ENCODE data around the gene PER1.

The PER1 gene

DNA sequence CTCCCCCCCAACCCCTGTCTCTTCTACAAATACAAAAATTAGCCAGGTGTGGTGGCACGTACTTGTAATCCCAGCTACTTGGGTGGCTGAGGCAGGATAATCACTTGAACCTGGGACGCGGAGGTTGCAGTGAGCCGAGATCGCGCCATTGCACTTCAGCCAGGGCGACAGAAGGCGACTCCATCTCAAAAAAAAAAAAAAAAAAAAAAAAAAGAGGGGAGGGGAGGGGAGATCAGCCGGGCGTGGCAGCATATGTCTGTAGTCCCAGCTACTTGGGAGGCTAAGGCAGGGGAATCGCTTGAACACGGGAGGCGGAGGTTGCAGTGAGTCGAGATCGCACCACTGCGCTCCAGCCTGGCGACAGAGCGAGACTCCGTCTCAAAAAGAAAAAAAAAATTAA, 18.0 kb upstream of the PER1 start:
- peak; percentile 83 for DNase-seq

DNA sequence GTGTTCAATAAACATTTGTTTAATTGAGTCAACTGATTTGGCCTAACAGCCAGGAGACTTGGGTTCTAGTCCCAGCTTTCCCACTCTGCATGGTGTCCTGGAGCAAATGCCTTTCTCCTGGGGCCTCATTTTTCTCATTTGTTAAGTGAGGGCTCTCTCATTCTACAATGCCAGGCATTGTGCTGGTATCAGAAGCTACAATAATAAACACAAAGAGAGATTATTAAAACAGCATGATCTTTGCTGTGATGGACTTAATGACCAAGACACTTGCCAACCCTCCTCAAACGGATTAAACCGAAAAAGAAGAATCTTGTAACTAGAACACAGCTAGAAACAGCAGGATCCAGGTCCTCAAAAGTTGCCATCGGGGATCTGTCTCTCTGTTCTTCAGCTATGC, 15.3 kb upstream of the PER1 start:
- no peak for DNase-seq

DNA sequence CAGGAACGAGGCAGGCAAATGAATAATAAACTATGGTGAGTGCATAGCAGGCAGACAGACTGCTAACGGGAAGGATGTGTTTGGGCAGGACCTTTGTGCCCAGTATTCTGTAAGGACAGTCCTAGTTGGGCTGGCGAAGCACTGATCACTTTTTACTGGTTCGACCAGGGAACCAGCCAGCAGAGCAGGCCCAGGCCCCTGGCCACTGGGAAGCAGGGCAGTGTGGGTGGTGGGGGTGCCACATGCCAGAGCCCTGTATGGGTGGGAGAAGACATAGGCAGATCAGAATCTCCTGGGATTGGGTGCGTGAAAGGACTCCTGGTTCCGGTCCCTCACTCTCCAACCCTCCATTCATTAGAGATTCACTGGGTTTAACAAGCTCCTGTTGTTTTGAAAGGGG, 14.5 kb upstream of the PER1 start:
- DNase-seq: no peak

DNA sequence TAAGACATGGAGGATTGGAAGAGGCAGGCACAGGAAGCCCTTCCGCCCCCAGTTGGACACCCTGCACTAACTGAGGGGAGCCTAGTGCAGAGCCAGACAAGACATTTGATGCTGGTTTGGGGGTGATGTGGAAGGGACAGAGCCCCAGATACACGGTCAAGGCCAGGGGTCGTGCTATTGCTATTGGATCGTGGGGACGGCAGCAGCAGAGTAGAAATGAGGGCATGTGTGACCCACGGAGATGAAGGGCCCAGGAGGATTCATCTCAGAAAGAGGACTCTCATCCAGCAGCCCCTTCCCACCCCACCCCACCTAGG, 12.6 kb upstream of the PER1 start:
- DNase-seq: no peak

DNA sequence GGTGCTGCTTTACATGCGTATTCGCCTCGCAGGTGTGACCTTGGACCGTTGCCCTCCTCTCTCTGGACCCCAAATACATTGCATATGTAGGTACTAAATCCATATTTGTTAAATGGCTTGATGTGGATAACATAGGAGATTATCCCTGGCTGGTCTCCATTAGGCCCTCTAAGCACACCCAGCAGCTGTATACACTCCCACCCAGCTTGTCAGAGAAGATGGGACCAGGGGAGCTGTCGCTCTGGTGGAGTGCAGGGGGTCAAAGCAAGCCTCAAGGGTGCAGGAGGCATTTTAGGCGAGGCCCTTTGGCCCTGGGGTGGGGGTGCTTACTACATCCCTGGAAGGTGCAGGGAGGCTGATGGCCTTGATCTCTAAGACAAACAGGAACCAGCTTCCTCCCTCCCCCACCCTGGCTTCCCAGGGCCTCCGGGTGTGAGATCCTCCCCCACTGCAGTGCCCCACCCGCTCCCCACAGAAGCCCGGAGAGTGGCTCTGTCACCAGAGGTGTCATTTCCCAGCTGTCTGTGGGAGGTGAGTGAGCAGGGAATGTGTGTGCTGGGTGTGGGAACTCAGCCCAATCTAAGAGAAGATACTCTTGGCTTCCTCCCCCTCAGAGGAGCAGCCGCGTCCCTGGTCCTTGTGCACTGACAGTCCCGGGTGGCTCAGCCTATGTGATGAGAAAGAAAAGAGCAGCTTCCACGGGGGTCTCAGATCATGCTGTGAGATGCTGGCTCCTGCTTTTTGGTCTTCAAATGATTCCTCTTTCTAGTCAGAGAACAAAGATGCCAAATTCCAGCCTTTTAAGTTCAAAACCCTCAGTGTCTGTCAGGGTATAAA, 12.0 kb upstream of the PER1 start:
- DNase-seq: no peak

DNA sequence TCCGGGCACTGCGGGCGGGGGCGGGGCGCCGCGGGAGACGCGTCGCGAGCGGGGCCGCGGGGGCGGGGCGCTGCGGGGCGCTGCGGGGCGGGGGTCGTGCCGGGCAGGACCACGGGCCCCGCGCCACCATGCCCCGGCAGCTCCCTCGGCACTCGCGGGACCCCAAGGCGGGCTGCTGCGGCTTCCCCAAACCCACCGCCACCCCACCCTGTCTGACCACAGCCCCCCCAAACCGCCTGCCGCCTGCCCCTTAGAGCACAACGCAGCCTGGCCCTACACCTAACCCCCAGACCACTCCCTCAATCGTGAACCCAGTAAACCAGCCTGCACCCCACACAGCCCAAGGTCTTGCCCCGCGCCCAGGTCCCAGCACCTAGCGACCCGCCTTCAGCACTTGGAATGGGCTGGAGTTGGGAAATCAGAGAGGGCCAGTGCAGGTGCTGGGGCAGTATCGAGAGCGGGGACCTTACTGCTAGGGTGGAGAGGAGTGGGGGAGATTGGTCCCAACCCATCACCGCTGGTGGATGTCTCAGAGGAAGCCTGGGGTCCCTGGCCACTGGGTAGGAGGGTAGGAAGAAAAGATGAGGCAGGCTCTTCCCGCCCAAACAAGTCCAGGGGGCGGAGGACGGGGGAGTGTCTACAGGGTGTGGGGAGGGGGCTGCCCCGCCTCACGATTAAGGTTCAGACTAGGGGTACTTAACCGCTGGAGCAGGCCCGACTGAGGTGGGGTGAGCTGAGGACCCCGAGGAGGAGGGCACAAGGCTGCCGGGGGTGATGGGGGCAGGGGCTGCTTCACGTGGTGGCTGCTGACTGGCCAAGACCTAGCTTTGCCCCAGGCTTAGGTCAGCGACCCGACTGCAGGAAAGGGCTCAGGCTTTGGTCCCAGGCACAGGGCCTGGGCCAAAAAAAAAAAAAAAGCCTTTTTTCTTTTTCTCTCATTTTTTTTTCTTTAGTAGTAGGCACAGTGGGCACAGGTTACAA, 11.1 kb upstream of the PER1 start:
- DNase-seq: no peak

DNA sequence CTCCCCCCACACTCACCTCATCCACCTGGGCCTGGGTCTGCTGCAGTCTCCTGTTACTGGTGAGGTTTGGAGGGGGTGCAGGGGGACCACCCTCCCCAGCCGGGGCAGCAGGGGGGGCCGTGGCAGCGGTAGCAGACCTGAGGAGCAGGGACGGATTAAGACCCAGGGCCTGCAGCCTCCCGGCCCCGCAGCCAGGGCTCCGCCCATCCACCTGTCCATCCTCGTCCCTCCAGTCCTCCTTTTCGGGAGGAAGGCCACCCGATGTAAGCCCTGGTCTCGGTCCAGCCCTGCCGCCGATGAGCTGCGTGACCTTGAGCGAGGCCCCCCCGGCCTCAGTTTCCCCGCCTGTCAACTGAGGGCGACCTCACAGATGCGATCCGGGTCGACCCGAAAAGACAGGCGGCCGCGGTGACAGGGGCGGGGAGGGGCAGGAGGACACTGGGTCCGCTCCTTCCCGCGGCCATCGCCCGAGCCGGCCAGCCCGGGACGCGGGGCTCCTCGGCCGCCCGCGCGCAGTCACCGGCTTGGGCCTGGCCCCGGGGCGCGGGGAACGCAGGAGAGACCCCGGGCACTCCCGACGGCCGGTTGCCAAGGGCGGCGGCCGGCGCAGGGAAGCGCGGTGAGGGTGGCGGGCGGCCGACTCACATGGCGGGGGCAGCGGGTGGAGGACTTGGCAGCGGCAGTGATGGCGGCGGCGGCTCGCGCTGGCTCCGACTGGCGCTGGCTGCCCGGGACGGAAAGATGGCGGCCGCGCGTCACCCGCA, 10.2 kb upstream of the PER1 start, which contains the start of gene VAMP2:
Gene VAMP2 (minus strand): TSS at position 716 of the 764 bp plus-strand sequence. CDS start 69 bp downstream, at position 647.
- DNase-seq: peak; percentile 61

DNA sequence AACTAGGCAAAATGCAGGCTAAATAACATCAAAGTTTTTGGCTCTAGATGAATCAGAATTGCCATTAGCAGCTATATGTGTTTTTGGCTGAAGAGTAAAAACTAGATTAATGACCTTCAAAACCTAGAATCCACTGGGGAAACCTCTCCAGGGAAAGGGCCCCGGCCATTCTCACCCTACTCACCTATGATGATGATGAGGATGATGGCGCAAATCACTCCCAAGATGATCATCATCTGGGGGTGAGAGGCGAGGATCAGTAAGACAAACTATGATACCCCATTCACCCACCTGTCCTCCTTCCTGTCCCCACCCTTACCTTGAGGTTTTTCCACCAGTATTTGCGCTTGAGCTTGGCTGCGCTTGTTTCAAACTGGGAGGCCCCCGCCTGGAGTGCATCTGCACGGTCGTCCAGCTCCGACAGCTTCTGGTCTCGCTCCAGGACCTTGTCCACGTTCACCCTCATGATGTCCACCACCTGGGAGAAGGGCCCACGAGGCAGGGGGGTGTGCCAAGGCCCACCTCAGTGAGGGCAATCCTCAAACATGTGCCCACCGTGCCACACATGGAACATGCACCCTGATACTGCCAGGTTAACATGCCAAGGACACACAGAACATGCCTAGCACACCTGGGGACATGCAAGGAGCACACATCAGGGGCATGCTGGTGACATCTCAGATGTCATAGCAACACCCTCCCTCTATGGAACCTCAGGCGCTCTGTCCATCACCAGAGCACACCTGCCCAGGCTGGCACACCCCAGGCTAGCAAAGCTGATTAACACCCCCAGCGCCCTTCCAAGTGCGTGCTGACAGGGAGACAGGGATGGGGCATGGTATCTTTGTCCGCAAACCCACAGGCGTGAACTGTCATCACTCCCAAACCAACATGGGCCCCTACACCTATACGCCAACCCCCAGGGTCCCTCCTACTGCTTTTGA, 9.4 kb upstream of the PER1 start:
- no peak for DNase-seq

DNA sequence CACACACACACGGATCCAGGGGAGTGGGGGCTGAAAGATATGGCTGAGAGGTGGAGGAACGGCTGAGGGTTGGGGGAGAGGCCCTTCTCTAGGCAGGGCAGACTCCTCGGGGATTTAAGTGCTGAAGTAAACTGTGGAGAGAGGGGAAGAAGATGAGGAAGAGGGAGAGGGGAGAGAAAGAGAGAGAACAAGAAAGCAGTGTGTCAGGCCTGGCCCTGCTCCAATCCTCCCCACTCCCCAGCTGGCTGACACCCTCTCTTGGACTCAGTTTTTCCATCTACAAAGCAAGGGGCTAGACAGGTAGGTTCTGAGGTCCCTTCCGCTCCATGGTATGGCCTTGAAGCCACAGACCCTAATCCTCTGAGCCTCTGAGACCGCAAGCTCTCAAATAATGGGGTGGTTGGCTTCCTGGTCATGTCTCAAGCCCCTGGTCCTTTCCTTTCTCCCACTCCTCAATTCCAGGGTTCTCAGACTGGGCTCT, 8.6 kb upstream of the PER1 start:
- no peak for DNase-seq

DNA sequence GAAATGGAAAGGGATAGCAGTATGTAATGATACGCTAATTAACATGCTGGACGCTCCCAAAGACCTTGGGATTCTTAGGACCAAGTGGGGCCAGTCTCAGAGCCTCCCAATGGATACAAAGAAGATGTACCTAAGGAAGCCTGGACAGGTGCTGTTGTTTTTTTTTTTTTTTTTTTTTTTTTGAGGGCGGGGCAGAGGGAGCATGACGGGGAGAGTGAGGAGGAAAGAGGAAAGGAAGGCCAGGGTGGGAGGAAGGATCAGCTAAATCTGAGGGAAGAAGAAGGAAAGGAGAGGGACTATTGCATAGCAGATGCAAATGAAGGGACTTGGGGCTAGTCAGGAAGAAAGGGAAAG, 8.0 kb upstream of the PER1 start:
- DNase-seq: no peak

DNA sequence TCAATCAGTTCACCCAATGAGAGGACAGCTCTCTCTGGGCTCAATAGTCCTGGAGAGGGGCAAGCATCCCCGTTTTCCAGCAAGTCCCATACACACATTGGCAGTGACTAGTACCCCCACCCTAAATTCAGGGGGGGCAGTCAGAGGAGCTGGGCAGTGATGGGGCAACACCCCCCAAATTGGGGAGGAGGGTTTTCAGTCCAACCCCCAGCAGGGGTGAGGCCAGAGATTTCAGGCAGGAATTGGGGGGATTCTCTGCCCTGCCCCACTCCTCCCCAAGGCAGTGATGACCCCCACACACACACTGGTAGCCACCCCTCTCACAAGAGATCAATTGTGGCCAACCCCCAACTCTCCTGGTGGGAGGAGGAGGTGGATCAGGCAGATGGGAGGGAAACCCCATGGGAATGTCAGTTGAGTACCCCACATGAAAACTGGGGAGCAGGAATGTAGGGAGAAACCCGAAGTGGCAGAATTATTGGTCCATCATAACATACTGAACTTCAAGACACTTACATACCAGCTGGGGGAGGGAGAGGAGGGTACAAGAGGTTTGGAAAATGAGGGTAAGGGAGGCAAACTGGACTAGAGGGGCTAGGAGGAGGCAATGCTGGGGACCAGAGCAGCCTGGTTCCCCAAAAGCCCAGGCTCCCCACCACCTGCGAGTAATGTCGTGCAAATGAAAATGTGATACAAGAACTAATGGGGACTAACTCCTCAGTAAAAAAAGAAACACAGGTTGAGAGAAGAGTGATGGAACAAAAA, 7.4 kb upstream of the PER1 start:
- DNase-seq: no peak

DNA sequence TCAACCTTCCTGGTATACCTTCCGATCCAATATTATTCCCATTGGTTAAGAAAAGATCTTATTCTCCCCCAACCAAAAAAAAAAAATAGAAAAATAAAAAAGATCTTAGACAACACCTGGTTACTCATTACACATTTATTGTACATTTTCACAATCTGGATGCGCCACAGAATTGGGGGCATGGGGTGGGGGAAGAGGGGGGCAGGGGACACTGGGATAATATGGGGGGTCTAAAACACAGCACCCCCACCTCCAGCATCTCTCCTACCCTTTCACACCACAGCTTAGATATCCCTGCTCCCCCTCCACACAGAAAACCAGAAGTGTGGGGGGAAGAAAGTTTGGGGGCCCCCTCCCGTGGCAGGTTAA, 6.8 kb upstream of the PER1 start:
- DNase-seq: no peak

DNA sequence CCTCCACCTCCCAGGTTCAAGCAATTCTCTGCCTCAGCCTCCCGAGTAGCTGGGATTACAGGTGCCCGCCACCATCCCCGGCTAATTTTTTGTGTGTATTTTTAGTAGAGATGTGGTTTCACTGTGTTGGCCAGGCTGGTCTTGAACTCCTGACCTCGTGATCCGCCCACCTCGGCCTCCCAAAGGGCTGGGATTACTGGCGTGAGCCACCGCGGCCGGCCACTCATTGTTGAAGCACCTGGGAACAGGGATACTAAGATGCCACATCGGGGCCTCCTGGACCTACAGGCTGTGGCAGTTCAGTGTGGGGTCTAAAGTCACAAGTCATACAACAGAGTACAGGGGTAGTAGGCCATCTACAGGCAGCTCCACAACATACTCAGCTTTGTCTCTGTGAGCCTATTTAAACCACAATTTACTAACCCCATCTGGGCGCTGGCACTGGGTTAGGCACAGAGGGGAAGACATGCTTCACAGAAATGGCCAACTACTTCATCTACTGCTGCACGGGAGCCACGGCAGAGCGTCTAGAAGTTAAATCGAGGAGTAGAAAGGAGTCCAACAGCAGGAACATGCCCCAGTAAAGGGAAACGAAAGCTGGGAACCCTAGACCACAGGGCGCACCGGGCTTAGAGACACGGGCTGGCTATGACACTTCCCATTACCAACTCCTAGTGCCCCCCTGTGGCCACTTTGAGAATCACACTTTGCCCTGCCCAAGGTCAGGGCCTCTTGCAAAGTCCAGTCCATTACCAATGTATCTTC, 6.2 kb upstream of the PER1 start:
- DNase-seq: peak; percentile 52

DNA sequence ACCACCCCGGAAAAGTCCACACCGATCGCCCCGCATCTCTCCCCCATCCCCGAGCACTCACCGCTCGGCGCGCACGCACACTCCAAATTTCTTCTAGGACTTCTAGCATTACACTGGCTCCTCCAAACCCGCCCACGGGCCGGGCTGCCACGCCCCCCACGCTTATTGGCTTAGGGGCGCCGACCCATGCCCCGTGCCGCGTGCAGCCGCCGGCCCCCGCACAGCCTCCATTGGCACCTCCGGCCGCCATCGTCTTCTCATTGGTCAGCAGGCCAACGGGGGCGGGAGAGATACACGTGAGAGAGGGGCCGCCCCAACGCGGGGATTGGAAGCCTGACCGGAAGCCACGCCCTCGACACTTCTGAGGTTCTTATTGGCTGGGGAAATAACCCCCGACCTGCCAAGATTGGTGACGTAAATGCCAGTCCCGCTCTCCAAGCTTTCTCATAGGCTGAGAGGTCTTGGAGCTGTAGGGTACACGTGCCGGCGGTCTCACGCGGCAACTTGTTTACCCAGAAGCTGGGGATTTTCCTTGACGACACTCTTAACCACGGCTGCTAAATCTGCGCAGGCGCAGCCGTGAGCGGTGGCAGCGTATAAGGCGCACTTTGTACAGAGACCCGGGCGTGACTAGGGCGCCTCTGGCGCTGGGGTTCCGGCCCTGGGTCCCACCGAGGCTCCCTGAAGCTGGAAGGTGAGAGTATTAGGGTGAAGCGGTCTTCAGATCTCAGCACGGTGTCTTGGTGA, 4.2 kb upstream of the PER1 start:
- DNase-seq: peak; percentile 100

DNA sequence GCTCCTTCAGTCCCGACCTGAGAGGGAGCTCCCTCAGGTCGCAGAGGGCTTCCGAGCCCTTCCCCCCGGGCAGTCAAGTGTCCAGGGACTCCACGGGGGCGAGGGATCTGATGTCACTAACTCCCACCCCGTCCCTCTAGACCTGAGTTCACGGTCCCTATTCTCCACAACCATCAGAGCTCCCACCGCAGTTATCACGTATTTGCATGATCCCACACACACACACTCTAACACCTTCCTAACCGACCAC, 3.7 kb upstream of the PER1 start:
- no peak for DNase-seq

DNA sequence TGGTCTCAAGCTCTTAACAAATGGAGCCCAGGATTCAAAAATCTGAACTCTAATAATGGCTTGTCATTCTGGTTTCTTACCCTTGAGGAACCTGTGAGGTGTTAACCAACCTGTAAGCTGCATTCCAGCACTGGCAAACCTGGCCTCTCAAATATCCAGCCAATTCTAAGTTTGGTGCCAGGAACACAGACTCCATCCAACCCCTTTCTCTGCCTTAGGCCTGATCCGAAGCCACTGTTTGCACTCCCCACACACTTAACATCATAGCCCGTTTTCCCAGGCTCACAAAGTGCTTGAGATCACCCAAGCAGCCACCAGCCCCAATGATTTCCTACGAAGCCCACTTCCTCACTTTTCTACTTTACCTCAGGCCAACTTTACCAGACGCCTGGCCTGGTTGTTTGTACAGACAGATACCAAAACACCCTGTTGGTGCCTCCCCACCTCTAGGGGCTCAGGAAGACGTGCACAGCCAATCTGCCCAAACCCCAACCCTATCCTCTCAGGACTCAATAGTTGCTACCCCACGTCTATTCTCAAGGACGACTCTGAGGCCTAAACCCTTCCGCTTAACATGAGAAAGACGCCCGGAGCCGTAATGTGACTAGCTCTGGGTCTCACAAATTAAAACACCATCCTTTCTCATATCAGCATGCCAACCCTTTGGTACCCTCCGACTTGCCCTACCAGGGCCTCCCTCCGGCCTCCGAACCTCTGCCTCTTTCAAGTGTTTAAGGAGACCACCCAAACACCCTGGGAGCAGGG, 3.2 kb upstream of the PER1 start:
- DNase-seq: no peak

DNA sequence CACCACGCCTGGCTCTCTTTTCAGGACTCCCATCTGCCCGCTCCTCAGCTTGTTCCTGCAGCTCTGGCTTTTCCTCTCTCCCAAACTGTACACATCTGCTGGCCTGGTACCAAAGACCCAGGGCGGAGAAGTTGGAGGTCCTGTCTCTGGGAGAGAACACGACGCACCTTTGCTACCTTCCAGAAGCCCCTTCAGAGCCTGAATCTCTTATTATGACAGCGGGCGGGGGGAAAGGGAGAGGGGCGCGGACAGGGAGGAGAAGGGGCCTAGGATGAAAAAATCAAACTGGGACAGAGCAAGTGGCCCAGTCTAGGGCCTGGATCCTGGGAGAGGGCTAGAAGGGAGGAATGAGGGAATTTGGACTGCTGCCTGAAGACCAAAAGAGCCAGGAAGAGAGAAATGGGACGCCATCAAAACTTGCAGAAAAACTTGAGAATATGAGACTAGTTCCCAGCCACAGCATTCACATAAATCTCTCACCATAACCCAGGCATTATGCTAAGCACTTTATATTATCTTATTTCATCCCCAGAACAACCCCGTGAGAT, 2.5 kb upstream of the PER1 start:
- no peak for DNase-seq

DNA sequence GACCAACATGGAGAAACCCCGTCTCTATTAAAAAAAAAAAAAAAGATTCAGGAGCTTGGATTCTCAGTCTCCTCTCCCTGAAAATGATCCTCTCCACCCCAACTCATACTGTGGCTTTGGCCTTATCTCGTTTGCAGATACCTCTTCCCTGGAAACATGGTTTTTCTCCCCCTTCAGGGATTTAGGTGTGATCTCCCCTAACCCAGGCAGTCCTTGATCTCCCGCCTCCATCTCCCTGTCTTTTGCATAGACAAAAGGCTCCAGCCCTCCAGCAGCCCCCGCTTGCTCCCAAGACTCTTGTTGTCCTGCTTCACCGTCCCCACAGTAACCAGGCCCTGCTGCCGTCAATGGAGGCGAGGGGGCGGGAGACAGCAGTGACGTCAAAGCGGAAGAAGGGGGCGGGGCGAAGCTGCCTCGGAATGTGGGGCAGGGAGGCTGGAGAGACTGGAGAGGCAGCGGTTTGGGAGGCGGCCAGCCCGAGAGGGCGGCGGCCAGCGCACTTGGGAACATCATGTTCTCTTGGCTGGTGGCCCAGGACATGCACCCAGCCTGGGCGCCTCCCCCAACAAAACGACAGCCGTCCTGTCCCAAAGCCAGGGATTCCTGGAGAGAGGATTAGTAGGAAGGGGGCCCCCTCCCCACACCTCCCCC, 1.9 kb upstream of the PER1 start:
- peak; percentile 91 for DNase-seq

Data from NCI-H2171 treated with DMSO at 0.1 percent for 48 hours (cell line).